PFSK-1 (cell line): ENCODE data around the gene HOXB2.

Source experiments
- FOXP2 ChIP-seq: optimal IDR thresholded peaks from 2 replicates; pipeline ENCODE3; 2011; ENCODE audit warnings: borderline replicate concordance, control low read depth, inconsistent platforms; ENCODE audit not compliant: insufficient read depth; ENCODE audit errors: extremely low read length, extremely low read depth
- POLR2AphosphoS5 ChIP-seq: IDR thresholded peaks from 2 replicates; pipeline ENCODE4 v1.6.1; 2012; ENCODE audit warnings: low read depth, mild to moderate bottlenecking, control low read depth, low read length, moderate library complexity
- REST ChIP-seq, 2 experiments: IDR thresholded peaks; 2 replicates each; pipeline versions ENCODE4 v1.6.1 to v1.8.0; 2011 to 2012; ENCODE audit warnings: low read depth in 2 of 2, low read length in 2 of 2, control low read depth in 1 of 2, inconsistent platforms in 1 of 2, mild to moderate bottlenecking in 1 of 2, moderate library complexity in 1 of 2; ENCODE audit not compliant: insufficient read depth in 1 of 2
- SIN3A ChIP-seq: IDR thresholded peaks from 2 replicates; pipeline ENCODE4 v1.6.1; 2012; ENCODE audit warnings: mild to moderate bottlenecking, low read length, moderate library complexity, borderline replicate concordance; ENCODE audit not compliant: insufficient read depth
- TAF1 ChIP-seq: IDR thresholded peaks from 2 replicates; pipeline ENCODE4 v1.6.1; 2012; ENCODE audit warnings: low read length, control low read depth, borderline replicate concordance; ENCODE audit not compliant: insufficient read depth

HOXB2 gene

DNA sequence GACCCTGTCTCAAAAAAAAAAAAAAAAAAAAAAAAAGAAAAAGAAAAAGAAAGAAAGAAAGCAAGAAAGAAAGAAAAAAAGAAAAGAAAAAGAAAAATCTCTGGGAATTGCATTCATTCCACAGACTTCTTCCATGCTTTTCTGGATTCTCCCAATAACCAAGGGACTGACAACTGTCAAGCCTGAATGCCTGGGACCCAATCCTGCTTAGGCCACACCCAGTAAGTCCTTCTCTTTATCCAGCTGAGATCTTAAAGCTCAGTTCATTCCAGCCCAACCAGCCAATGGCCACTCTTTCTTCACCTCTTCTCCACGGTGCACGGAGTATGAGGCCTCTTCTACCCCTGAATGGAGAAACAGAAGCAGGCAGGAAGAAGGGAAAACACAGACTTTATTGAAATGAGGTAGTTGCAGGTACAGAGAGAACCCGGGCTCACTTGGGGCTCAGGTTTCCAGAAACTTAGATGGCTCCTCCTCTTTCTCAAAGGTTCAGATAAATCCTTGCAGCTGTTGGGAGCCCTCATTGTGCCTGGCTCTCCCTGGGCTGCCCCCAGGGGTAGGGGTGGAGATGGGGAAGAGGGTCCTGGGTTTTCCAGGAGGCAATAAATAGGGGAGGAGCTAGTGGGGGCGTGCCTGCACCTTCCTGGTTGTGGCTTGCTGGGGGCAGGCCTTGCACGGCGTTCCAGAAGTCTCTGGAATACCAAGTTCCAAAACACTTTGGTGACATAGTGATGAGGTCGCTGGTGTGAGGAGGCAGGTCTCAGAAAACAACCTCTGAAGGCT, 16.6 kb downstream of the HOXB2 start:
- TF ChIP-seq REST (IDR thresholded peaks at IDR 0.05; ENCODE audit: insufficient read depth in 1 of 2, low read depth in 2 of 2, low read length in 2 of 2) (no peak), SIN3A (no peak), TAF1 (no peak), FOXP2 (no peak), POLR2AphosphoS5 (no peak)

- TF ChIP-seq TAF1 (no peak), POLR2AphosphoS5 (no peak)
Measured at GRCh38 chr17:48527547-48527932, 17.4 kb downstream of the HOXB2 start.

GRCh38 chr17:48526608-48527546, 18.0 kb downstream of the HOXB2 start:
- no peak for TF ChIP-seq REST (IDR thresholded peaks at IDR 0.05; ENCODE audit: insufficient read depth in 1 of 2, low read depth in 2 of 2, low read length in 2 of 2)
- no peak for TF ChIP-seq POLR2AphosphoS5
- no peak for TF ChIP-seq SIN3A
- no peak for TF ChIP-seq TAF1
- TF ChIP-seq FOXP2: no peak

DNA sequence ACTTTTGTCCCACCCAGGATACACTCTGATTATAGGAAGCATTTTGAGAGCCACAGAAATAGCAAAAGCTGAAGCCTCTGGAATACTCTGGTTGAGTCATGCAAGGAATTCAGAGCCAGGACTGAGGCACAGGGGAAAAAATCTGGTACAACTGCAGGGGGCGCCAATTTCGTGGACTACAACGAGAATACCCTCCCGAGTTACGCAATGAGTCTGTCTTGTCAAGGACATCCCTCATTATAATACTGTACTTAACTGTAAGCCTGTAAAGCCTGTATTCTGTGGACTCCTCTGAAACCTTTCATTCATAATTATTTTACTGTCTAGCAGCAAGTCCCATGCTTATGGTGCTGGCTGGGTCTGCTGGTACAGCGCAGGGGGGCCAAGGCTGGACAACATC, 21.9 kb downstream of the HOXB2 start:
- no peak for TF ChIP-seq REST (IDR thresholded peaks at IDR 0.05; ENCODE audit: insufficient read depth in 1 of 2, low read depth in 2 of 2, low read length in 2 of 2)
- TF ChIP-seq SIN3A: no peak
- TF ChIP-seq TAF1: no peak
- TF ChIP-seq POLR2AphosphoS5: no peak
- no peak for TF ChIP-seq FOXP2

GRCh38 chr17:48522031-48522653, 22.8 kb downstream of the HOXB2 start:
- TF ChIP-seq FOXP2 (no peak), REST (IDR thresholded peaks at IDR 0.05; ENCODE audit: insufficient read depth in 1 of 2, low read depth in 2 of 2, low read length in 2 of 2) (no peak), POLR2AphosphoS5 (no peak), TAF1 (no peak), SIN3A (no peak)
